ENCODE data around the gene XIAP.
A peak's percentile ranks its signal among the peaks of the same experiment; 100 is the strongest.
"Not testable (repeated sequence)": the region's sequence is repeated elsewhere in the genome, so short reads cannot be mapped to it uniquely, and the experiment has no call there.

The XIAP gene

GRCh38 chrX:123859846-123860838 is at the start of gene XIAP:
TSS of gene XIAP (plus strand) at chrX:123860053. CDS start at chrX:123885663, 25,610 bp downstream.
- DNase-seq (ENCODE audit: low spot score): peak; percentile 87

- DNase-seq (ENCODE audit: low spot score): no peak
Measured at GRCh38 chrX:123814343-123814742, 45.5 kb upstream of the XIAP start.

GRCh38 chrX:123814934-123815394 is 44.9 kb upstream of the XIAP start:
- not testable (repeated sequence) for DNase-seq (ENCODE audit: low spot score)

- DNase-seq (ENCODE audit: low spot score): no peak
Measured at GRCh38 chrX:123817288-123817894, 42.5 kb upstream of the XIAP start.

- DNase-seq (ENCODE audit: low spot score): no peak
Measured at GRCh38 chrX:123818243-123818642, 41.6 kb upstream of the XIAP start.

GRCh38 chrX:123822965-123823364 is 36.9 kb upstream of the XIAP start:
- DNase-seq (ENCODE audit: low spot score): peak; percentile 21

GRCh38 chrX:123830309-123830708 is 29.5 kb upstream of the XIAP start:
- peak; percentile 28 for DNase-seq (ENCODE audit: low spot score)

- DNase-seq (ENCODE audit: low spot score): peak; percentile 65
Measured at GRCh38 chrX:123833387-123833786, 26.5 kb upstream of the XIAP start.

- DNase-seq (ENCODE audit: low spot score): no peak
Measured at GRCh38 chrX:123834116-123834515, 25.7 kb upstream of the XIAP start.

- no peak for DNase-seq (ENCODE audit: low spot score)
Measured at GRCh38 chrX:123835661-123836371, 24.0 kb upstream of the XIAP start.

- DNase-seq (ENCODE audit: low spot score): not testable (repeated sequence)
Measured at GRCh38 chrX:123845129-123845528, 14.7 kb upstream of the XIAP start.

GRCh38 chrX:123846577-123847038 is 13.2 kb upstream of the XIAP start:
- no peak for DNase-seq (ENCODE audit: low spot score)

GRCh38 chrX:123847056-123847455 is 12.8 kb upstream of the XIAP start:
- no peak for DNase-seq (ENCODE audit: low spot score)

- DNase-seq (ENCODE audit: low spot score): no peak
Measured at GRCh38 chrX:123849096-123849495, 10.8 kb upstream of the XIAP start.

- not testable (repeated sequence) for DNase-seq (ENCODE audit: low spot score)
Measured at GRCh38 chrX:123849906-123850305, 9.9 kb upstream of the XIAP start.

GRCh38 chrX:123851079-123851478 is 8.8 kb upstream of the XIAP start:
- DNase-seq (ENCODE audit: low spot score): no peak

GRCh38 chrX:123854329-123854728 is 5.5 kb upstream of the XIAP start:
- DNase-seq (ENCODE audit: low spot score): no peak

- DNase-seq (ENCODE audit: low spot score): no peak
Measured at GRCh38 chrX:123859409-123859845, 426 bp upstream of the XIAP start.

- no peak for DNase-seq (ENCODE audit: low spot score)
Measured at GRCh38 chrX:123860983-123861382, 1.1 kb downstream of the XIAP start.

- no peak for DNase-seq (ENCODE audit: low spot score)
Measured at GRCh38 chrX:123869488-123869887, 9.6 kb downstream of the XIAP start.

- DNase-seq (ENCODE audit: low spot score): no peak
Measured at GRCh38 chrX:123871309-123871708, 11.5 kb downstream of the XIAP start.

- no peak for DNase-seq (ENCODE audit: low spot score)
Measured at GRCh38 chrX:123873956-123874355, 14.1 kb downstream of the XIAP start.

Data from HuH-7 (cell line).